ENCODE results near the gene SPEF2.
"Not testable (repeated sequence)": the region's sequence is repeated elsewhere in the genome, so short reads cannot be mapped to it uniquely, and the experiment has no call there.

The SPEF2 gene

DNA sequence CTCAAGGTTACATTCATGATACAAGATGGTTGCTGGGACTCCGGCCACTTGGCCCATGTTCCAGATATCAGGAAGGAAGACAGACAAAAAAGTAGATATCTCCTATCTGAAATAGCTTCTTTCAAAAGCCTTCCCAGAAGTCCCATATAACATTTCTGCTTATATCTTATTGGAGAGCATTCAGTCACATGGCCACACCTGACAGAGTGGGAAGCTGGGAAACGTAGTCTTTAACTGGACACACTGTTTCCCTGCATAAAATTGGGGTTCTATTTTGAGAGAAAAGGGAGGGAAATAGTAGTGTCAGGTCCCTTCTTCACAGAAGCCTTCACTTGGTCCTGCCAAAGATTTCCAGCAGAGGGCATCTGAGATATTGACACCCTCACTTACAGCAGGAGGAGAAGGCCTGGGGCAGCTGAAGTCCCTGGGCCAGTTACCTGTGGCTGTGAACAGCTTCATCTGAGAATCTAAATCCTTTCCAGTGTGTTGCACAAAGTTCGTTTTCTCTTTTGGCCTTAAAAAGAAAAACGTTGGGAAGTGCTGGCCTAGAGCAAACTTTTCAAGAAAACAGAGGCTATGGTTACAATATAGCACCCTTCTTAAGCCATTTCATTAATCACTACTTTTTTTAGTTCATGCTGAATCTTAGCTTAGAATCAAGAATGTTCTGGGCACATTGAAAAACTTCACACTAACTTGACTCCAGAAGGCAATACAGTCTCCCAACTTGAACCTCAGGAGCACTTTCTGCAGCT is 33.5 kb downstream of the SPEF2 start:
- DNase-seq (ENCODE audit: low read depth) = peak; percentile 57

DNA sequence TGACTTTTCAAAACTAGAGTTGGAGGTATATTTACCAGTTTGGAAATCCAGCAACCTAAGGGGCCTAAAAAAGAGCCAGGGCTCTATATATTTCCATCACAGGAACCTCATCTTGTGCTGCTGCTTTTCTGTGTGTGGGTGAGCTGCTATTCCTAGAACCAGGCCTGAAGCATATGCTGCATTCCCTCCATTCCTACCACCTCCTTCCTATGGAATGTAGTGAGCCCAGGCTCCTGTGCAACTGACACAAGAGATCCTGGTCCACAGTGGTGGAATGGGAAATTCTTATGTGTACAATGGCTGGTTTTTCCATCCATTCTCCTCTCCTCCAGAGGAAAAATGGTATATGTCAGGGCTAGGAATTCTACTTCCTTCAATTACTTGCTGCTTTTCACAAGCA is 39.1 kb downstream of the SPEF2 start:
- peak; percentile 9 for DNase-seq (ENCODE audit: low read depth)

DNA sequence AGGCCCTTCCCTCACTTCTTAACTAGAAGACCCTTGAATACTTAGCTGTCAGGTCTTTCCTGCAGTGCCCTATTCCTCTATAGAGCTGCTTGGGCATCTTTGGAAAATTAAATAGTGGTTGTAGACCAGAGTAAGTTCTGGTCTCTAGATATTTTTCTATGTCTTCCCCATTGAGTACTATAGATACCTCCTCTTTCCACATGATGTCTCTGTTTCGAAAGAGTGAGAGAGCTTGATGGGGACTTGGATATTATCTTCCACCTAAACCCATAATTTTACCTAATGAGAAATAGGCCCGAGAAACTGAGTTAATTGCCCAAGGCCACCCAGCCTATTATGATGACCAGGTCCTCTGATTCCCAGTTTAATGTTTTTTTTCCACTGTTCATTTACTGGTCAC is 40.2 kb downstream of the SPEF2 start:
- DNase-seq (ENCODE audit: low read depth) = no peak

DNA sequence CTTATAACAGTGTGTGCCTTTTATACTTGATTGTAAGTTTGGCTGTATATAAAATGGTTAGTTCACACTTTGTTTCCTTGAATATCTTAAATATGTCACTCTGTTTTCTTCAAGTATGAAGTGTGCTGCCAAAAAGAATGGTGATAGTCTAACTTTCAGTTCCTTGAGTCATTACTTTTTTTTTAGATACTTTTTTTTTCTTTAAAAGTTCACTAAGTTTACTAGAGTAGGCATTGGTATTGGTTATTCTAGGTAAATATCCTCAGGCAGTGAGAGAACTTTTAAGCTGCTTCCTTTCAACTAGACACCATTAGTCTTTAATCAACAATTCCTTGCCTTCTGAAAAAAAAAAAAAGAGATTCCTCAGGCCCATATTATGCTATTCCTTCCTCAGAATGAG is 41.9 kb downstream of the SPEF2 start:
- no peak for DNase-seq (ENCODE audit: low read depth)

DNA sequence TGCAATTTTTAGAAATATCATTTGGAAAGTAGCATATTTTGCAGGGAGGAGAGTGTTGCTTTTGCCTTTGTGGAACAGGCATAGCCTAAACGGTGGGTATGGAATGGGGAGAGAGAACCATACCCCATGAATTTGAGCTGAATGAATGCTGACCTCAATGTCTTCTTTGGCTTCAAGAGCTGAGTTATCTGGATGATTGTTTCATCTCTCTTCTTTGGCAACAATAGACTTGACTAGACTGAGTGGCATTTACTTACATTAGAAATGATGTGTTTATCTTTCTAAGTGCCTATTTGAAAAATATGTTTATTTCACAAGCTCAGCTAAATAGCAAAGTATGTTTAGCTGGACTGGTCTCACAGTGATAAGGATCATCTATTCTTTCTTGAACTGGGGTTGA is 42.8 kb downstream of the SPEF2 start:
- no peak for DNase-seq (ENCODE audit: low read depth)

DNA sequence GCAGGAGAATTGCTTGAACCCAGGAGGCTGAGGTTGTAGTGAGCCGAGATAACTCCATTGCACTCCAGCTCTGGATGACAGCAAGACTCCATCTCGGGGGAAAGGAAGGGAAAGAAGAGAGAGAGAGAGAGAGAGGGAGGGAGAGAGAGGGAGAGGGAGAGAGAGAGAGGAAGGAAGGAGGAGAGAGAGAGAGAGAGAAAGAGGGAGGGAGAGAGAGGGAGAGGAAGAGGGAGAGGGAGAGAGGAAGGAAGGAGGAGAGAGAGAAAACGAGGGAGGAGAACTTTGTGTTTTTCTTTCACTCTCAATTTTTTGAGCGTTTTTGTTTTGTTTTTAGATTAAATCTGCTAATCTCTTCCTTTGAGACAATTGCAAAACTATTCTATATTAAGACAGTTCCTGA is 46.9 kb downstream of the SPEF2 start:
- no peak for DNase-seq (ENCODE audit: low read depth)

DNA sequence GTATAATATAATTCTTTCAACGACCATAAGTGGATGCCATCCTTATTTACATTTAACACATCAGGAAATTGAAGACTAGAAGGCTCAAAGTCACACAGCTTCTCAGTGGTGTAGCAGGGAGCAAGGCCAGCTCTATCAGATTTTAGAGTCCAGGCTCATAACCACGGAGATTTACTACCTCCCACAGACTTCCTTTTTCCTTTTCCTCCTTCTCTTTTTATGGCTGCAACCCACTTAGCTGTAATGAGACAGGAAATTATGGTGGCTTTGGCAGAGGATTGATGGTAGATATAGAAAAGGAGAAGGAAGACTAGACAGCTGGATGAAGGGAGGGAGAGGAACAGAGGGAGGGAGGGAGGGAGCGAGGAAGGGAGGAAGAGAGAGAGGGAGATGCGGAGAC is 47.4 kb downstream of the SPEF2 start:
- DNase-seq (ENCODE audit: low read depth) = no peak

DNA sequence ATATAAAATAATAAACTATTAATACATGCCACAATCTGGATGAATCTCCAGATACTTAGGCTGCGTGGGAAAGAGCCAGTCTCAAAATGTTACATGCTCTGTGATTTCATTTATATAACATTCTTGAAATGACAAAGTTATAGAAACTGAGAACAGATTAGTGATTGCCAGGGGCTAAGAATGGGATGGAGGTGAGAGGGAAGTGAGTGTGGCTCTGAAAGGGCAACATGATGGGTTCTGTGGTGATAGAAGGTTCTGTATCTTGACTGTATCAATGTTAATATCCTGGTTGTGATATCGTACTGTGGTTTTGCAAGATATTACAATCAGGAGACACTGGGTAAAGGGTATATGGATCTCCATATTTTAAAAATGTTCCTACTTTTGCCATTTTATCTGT is 50.7 kb downstream of the SPEF2 start:
- no peak for DNase-seq (ENCODE audit: low read depth)

DNA sequence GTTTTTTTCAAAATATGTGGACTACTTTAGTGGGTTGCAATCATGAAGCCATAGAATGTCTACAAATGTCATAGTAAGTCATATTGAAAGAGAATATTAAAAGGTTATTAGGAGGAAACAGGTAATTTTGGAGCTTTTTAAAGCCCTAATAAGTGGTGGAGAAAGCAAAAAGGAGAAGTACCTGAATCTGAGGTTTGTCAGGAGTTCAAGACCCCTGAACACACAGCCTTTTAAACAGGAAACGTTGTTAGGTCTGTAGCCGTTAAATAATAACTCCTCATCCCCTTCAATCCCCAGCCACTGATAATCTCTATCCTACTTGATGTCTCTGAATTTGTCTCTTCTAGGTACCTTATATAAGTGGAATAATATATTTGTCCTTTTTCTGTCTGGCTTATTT is 51.1 kb downstream of the SPEF2 start:
- DNase-seq (ENCODE audit: low read depth) = no peak

DNA sequence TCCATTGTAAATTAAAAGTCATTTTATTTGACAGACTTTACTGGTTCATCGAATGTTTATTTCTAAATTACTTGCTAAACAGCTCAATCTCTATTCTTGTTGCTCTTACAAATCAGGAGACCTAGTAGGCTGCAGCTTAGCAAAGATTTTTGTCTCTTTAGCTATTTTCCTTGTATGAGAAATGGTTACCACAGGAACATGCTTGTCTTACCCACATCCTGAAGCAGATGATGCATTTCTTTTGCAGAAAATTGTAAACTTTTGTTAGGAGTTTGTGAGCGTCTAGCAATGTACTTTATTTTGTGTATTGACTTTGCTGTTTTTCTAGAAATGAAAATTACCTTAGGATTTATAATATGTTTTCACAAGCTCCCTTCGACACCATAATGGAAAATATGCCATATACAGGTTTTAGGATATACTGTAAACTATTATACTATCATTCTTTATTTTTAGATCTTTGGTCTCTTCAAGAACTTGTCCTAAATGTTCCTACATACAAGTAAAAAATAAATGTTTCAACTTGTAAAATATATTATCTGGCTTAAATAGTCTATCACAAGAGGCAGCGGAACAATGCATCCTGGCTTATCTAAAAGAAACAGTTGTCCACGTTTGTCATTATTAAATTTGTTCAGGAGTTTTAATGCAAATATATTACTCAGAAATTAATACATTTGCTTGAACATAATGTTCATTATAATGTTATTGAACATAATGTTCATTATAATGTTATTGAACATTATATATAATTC is 54.1 kb downstream of the SPEF2 start:
- DNase-seq (ENCODE audit: low read depth) = no peak

DNA sequence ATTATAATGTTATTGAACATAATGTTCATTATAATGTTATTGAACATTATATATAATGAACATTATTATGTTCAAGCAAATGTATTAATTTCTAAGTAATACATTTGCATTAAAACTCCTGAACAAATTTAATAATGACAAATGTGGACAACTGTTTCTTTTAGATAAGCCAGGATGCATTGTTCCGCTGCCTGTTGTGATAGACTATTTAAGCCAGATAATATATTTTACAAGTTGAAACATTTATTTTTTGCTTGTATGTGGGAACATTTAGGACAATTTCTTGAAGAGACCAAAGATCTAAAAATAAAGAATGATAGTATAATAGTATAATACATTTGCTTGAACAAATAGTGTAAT is 54.6 kb downstream of the SPEF2 start:
- not testable (repeated sequence) for DNase-seq (ENCODE audit: low read depth)

DNA sequence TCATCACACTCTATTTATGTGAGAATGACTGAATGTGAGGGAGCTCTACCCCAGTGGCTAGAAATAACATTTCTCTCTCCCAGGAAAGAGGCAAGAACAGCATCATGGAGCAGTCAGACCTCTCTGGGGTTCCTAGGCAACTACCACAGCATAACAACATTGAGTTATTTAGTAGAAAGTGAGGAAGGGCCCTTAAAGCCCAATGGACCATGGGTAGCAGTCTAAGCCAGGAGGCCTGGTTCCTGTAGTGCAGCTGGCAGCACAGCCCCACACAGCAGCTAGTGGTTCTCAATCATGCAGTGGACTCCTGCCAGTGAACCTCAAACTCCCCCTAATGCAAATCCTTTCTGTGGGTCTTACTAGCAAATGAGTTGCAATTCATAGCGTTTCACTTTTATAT is 55.3 kb downstream of the SPEF2 start:
- no peak for DNase-seq (ENCODE audit: low read depth)

DNA sequence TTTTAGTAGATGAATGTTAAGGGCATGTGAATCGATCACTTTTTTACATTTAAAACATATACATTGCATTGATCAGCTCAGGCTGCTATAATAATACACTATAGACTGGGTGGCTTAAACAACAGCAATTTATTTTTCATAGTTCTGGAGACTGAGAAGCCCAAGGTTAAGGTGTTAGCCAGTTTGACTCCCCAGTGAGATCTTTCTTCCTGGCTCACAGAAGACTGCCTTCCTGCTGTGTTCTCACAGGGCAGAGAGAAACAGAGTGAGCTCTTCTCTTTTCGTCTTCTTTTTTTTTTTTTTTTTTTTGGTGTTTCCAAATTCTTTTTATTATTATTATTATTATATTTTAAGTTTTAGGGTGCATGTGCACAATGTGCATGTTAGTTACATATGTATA is 56.4 kb downstream of the SPEF2 start:
- no peak for DNase-seq (ENCODE audit: low read depth)

DNA sequence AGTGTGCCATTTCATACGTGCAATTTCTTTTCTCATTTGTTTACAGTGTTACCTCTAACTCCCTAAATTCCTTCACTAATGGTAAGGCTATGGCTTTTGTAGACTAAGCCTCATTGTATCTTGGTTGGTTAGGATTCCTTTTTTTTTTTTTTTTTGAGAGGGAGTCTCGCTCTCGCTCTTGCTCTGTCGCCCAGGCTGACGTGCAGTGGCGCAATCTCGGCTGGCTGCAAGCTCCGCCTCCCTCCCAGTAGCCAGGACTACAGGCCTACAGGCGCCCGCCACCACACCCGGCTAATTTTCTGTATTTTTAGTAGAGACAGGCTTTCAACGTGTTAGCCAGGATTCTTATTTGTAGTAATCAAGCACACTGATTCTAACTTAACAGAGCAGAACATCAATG is 57.7 kb downstream of the SPEF2 start:
- DNase-seq (ENCODE audit: low read depth) = no peak

DNA sequence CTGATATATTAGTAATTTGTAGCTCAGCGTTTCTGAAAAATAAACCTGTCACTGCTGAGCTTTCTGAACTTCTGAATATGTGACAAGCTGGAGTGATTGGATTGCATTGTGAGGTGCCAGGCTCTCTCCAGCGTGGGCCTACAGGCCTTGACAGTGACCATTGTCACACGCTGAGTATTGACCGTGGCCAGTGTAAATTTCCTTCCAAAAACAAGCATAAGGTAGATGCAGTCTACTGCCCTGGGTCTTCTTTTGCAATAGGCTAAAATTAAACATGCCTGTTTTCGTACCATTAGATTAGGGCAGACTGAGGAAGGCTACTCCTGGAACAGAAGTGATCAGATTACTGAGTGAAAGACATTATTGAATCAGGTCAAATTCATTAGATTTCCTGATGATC is 60.2 kb downstream of the SPEF2 start:
- no peak for DNase-seq (ENCODE audit: low read depth)

DNA sequence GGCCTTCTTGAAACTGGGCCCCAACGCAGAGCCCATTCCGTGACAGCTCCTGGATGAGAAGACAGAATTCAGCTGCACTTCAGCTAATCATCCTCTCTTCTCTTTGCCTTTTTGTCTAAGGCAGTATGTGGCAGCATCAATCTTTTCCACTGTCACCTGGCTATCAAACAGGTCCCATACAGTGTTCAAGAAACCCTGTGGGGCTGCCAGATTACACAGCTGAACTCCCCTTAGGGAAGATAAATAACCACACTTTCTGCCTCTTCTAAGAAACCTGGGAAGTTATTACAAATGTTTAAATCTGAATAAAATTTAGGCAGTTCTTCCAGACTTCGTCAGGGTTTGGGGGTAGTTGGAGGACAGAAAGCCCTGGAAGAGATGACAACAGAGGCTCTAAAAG is 61.0 kb downstream of the SPEF2 start:
- DNase-seq (ENCODE audit: low read depth) = no peak

DNA sequence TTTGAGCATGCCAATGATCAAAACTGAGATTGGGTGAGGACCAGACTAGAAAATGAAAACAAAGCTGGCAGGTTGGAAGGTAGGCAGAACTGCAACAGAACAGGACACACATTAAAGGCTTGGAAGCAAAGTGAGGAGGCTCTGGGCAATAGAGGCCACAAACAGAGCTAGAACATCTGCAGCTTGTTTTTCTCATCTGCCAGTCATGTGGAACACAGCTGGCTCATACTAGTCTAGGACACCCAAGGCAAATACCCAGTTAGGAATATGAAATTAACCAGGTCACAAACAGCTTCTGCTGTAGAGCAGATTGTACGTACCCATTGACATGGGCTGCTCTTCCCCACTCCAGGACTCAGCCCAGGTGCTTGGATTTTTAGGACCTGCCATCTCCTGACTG is 61.7 kb downstream of the SPEF2 start:
- no peak for DNase-seq (ENCODE audit: low read depth)

DNA sequence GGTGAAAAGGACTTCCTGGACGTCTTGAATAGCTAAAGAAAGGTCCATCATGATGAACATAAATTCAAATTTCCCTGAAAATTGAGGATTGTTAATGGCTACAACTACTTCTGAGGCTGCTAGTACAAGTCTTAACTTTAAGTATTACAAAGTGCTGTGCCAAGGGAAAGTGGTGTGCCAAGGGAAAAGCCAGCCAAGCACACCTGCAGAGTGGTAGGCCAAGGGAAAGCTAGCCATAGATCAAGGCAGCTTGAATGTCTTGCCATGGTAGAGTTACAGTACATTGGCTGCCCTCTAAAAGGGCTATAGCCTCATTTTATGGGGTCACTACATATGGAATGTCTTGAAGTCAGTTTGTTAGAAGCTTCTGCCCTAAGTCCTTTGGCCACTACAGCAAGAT is 64.2 kb downstream of the SPEF2 start:
- no peak for DNase-seq (ENCODE audit: low read depth)

DNA sequence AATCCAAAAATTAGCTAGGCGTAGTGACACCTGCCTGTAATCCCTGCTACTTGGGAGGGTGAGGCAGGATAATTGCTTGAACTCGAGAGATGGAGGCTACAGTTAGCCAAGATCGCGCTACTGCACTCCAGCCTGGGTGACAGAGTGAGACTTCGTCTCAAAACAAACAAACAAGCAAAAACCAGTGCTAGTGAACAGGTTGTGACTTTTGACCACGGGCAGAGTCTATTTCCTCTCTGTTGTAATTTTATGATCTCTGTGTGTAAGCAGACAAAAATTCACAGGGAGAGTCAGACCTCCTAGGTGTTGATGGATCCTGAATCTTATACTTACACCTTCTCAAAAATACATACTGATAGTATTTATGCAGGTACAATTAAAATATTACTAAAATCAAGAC is 65.8 kb downstream of the SPEF2 start:
- no peak for DNase-seq (ENCODE audit: low read depth)

DNA sequence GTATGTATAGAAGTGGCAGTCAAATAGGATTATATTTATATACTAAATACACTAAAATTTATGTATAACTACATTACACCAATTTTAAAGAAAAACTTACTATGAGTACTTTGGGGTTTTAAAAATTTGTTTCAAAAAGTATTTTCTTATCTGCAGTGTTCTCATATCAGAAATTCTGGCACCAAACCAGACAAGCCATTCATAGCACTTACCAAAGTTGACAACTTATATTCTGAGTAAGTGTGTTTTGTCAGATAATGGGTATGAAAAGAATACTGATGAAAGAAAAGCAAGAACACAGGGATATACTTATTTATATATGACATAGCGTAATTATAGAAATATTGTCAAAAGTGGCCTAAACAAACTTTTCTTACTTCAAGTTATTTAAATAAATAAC is 67.5 kb downstream of the SPEF2 start:
- no peak for DNase-seq (ENCODE audit: low read depth)

DNA sequence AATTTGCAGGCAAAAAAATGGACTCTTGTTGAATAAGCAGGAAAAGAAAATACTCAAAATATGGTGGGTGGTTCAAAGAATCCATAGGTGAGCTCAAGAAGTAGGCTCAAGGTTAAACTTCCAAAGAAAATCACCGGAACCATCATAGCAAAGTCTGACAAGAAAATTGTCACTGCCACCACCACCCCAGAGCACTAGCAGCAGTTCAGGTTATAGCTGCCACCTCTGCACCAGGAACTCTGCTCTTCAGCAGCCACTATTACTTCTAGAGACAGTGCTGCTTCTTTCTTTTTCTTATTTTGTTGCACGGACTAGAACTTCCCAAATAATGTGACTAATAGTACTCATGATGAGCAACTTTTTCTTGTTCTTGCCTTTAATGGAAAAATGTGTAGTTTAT is 70.3 kb downstream of the SPEF2 start:
- DNase-seq (ENCODE audit: low read depth) = no peak

DNA sequence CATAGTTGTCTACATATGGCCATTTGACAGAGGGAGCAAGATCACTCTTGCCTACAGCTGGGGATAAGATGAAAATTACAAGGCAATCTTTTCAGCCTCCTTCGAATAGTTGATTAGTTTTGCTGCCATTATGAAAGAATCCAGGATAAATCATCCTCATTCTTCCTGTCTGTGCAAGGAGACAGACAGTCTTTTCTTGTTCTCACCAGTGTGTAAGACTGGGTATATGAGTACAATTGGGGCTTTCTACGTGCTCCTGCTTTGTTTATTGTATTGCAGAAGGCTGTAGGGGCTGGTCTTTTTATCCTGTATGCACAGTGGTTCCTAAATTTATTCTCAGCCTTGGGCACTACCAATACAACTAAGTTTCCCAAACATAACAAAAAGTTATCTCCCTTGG is 76.8 kb downstream of the SPEF2 start:
- DNase-seq (ENCODE audit: low read depth) = no peak

DNA sequence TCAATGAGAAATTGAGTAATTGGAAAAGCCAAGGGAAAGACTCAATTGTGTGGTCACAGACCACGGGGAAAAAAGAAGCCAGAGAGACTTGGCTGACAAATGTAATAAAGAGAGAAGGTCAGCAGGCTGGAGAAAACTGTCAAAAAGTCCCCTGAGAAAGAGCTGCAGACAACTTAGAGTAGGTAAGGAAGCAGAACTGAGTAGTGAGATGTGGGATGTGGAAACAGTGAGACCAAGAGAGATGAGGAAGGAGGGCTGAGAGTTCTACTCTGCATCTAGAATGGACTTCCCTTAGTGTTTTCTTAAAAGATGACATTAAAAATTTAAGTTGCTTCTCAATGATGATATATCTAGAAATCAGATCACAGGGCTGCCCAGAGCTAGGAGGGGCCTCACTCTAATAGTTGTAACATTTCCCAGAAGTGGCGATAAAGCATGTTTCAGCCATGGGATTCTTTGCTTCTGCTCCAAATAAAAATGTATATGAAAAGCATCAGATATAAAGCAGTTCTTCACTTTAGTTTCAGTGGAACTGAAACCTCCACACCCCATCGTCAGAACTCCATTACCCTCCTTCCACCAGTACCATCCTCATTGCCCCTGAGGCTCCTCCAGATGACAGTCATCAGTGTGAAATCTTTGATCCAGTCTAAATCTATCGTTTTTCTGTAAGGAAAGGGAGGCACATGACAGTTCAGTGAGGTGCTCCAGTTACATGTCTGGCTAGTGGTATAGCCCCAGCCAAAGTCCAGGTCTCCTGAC is 80.6 kb downstream of the SPEF2 start:
- no peak for DNase-seq (ENCODE audit: low read depth)
